HCT116 (cell line): ENCODE data around the gene GFOD1. TPM values are rescaled to one million over a fixed set of nuclear protein-coding genes. Genes with fewer than 3 reads are reported as not detected.

ENCODE experiments used
- ATAC-seq: fragments of 200-7000 bp; cut with Tn5 transposase; 2 replicates; pipeline ENCODE4 v1.9.1; 2020; ENCODE audit warnings: mild to moderate bottlenecking, moderate library complexity
- BruUV-seq: library from RNA; stranded (reverse); fragments of 400-500 nt; replicated peaks from 2 replicates; lab custom pipeline; 2021; lab: Mats Ljungman, UMichigan
- CTCF ChIA-PET: fragments of 300-600 bp; sonication (Branson Sonifier 250); formaldehyde crosslinking; loops from one replicate; lab custom pipeline; 2021; ENCODE audit warnings: antibody characterized with exemption; lab: Charles Lee
- POLR2A ChIA-PET: fragments of 300-600, 350-600 bp; sonication (Branson Sonifier 250); formaldehyde crosslinking; loops from one replicate; lab custom pipeline; 2021; ENCODE audit warnings: antibody characterized with exemption; lab: Charles Lee
- RAD21 ChIA-PET, 2 experiments: fragments of 300-600 bp; sonication (Branson Sonifier 250); formaldehyde crosslinking; loops; one replicate each; lab custom pipeline; 2023; ENCODE audit warnings: low total read pairs in 2 of 2; ENCODE audit not compliant: uncharacterized antibody in 2 of 2, unreplicated experiment in 2 of 2, low non-redundant PET in 1 of 2; lab: Charles Lee
- DNase-seq: peaks from one replicate; pipeline ENCODE4 v3.0.0-alpha.2; 2010; ENCODE audit warnings: low read depth, low spot score
- H2AFZ ChIP-seq: fragments of 200-600 bp; shearing (Covaris generic), sonication (generic); 2 replicates; pipeline ENCODE4 v1.6.1; 2017; ENCODE audit warnings: low read depth, mixed run types, mixed read lengths, antibody characterized with exemption, low read length; ENCODE audit not compliant: poor library complexity, severe bottlenecking
- H3K27ac ChIP-seq: 2 replicates; pipeline ENCODE4 v1.5.1; 2012; ENCODE audit warnings: low read depth, low read length
- H3K27me3 ChIP-seq: fragments of 200-600 bp; sonication (generic); 2 replicates; pipeline ENCODE4 v1.6.1; 2016; ENCODE audit warnings: mixed run types, low read length, mixed read lengths; ENCODE audit not compliant: insufficient read depth
- H3K36me3 ChIP-seq, 2 experiments: fragments of 200-500 bp in 1 of 2; fragments of 200-600 bp in 1 of 2; sonication (Bioruptor generic) in 1 of 2; sonication (generic) in 1 of 2; 2 replicates each; pipeline versions ENCODE4 v1.5.1 to v1.6.1; 2014 to 2016; ENCODE audit warnings: low read length in 2 of 2, inconsistent platforms in 1 of 2, mixed read lengths in 1 of 2, mixed run types in 1 of 2; ENCODE audit not compliant: insufficient read depth in 2 of 2, control insufficient read depth in 1 of 2
- H3K4me1 ChIP-seq, 2 experiments: fragments of 200-600 bp in 1 of 2; sonication (generic) in 1 of 2; 2 replicates each; pipeline versions ENCODE4 v1.5.1 to v1.6.1; 2012 to 2017; ENCODE audit warnings: low read length in 2 of 2, inconsistent platforms in 1 of 2, mild to moderate bottlenecking in 1 of 2, mixed read lengths in 1 of 2, mixed run types in 1 of 2, moderate library complexity in 1 of 2; ENCODE audit not compliant: insufficient read depth in 2 of 2, control insufficient read depth in 1 of 2
- H3K4me2 ChIP-seq: fragments of 200-600 bp; sonication (generic); 2 replicates; pipeline ENCODE4 v1.6.1; 2017; ENCODE audit warnings: mixed run types, low read length, mixed read lengths
- H3K4me3 ChIP-seq, 2 experiments: fragments of 200-600 bp in 1 of 2; sonication (generic) in 1 of 2; replicated peaks in 1 of 2; 2 replicates each; pipeline ENCODE4 v1.5.1; 2011 to 2016; ENCODE audit warnings: low read length in 2 of 2, control low read depth in 1 of 2, low read depth in 1 of 2, mild to moderate bottlenecking in 1 of 2, mixed read lengths in 1 of 2, mixed run types in 1 of 2
- H3K79me2 ChIP-seq: fragments of 200-600 bp; sonication (generic); 2 replicates; pipeline ENCODE4 v1.6.1; 2017; ENCODE audit warnings: mild to moderate bottlenecking, mixed run types, low read length, moderate library complexity, mixed read lengths; ENCODE audit not compliant: insufficient read depth
- H3K9ac ChIP-seq: fragments of 200-600 bp; sonication (generic); 2 replicates; pipeline ENCODE4 v1.6.1; 2016; ENCODE audit warnings: low read length, mixed read lengths
- H3K9me2 ChIP-seq: fragments of 200-600 bp; sonication (generic), shearing (Covaris generic); 2 replicates; pipeline ENCODE4 v1.6.1; 2017; ENCODE audit warnings: mixed run types, mild to moderate bottlenecking, moderate library complexity; ENCODE audit not compliant: insufficient read depth
- H3K9me3 ChIP-seq, 2 experiments: fragments of 200-500 bp in 1 of 2; fragments of 200-600 bp in 1 of 2; sonication (Bioruptor generic) in 1 of 2; sonication (generic) in 1 of 2; 2 replicates each; pipeline ENCODE4 v1.6.1; 2014 to 2017; ENCODE audit warnings: low read length in 2 of 2, mixed read lengths in 2 of 2, inconsistent platforms in 1 of 2, low read depth in 1 of 2, mild to moderate bottlenecking in 1 of 2, mixed run types in 1 of 2, moderate library complexity in 1 of 2; ENCODE audit not compliant: control insufficient read depth in 1 of 2, insufficient read depth in 1 of 2
- H4K20me1 ChIP-seq: fragments of 200-600 bp; sonication (generic), shearing (Covaris generic); 2 replicates; pipeline ENCODE4 v1.6.1; 2017; ENCODE audit warnings: mixed run types, mild to moderate bottlenecking, moderate library complexity; ENCODE audit not compliant: insufficient read depth
- ATF3 ChIP-seq: IDR thresholded peaks from 2 replicates; pipeline ENCODE4 v1.6.1; 2012
- CBX3 ChIP-seq: IDR thresholded peaks from 2 replicates; pipeline ENCODE4 v1.6.1; 2012; ENCODE audit warnings: low read depth
- CEBPB ChIP-seq: IDR thresholded peaks from 2 replicates; pipeline ENCODE4 v1.6.1; 2012; ENCODE audit warnings: low read depth
- EGR1 ChIP-seq: IDR thresholded peaks from 2 replicates; pipeline ENCODE4 v1.6.1; 2012; ENCODE audit warnings: low read depth
- ELF1 ChIP-seq: IDR thresholded peaks from 2 replicates; pipeline ENCODE4 v1.6.1; 2012; ENCODE audit warnings: low read depth, borderline replicate concordance
- EZH2 ChIP-seq: fragments of 200-600 bp; sonication (generic); IDR thresholded peaks from 2 replicates; pipeline ENCODE4 v1.6.1; 2017; ENCODE audit warnings: antibody characterized with exemption, mixed run types
- FOSL1 ChIP-seq: IDR thresholded peaks from 2 replicates; pipeline ENCODE4 v1.6.1; 2012; ENCODE audit warnings: low read depth
- MAX ChIP-seq: IDR thresholded peaks from 2 replicates; pipeline ENCODE4 v1.6.1; 2012
- REST ChIP-seq: IDR thresholded peaks from 2 replicates; pipeline ENCODE4 v1.6.1; 2012; ENCODE audit warnings: low read depth
- SRF ChIP-seq: IDR thresholded peaks from 2 replicates; pipeline ENCODE4 v1.6.1; 2012; ENCODE audit warnings: low read depth
- YY1 ChIP-seq: IDR thresholded peaks from 2 replicates; pipeline ENCODE4 v1.6.1; 2011; ENCODE audit warnings: low read length, low read depth, moderate library complexity, mild to moderate bottlenecking; ENCODE audit not compliant: insufficient replicate concordance; ENCODE audit errors: extremely low read depth
- intact Hi-C: fragments of 100-400 bp; cut with micrococcal nuclease; formaldehyde crosslinking; loops from 2 replicates; pipeline ENCODE4 v1.10.0; 2022
- total RNA-seq: library from RNA; stranded (reverse); gene quantifications from one replicate; pipeline ENCODE4 v1.2.1, GENCODE V29; 2021; ENCODE audit not compliant: unreplicated experiment

GFOD1 gene
- total RNA-seq, 1 experiment from 2014 or later: 3.8 TPM

- H3K4me2 ChIP-seq: no peak overlapping the region
- CTCF ChIA-PET: no interaction called here
- TF ChIP-seq ELF1 (no peak), FOSL1 (no peak), MAX (no peak), REST (no peak), SRF (no peak), CEBPB (no peak), EGR1 (no peak), EZH2 (no peak), ATF3 (no peak), YY1 (no peak), CBX3 (no peak)
Measured at GRCh38 chr6:13472099-13472498, 15.3 kb downstream of the GFOD1 start.

More at GRCh38 chr6:13472099-13472498, 15.3 kb downstream of the GFOD1 start:
- H3K79me2 ChIP-seq: no peaks in the 10 kb centered on the region
- no peak overlapping the region for H3K27ac ChIP-seq
- ATAC-seq (no peak), DNase-seq (no peak)
- H4K20me1 ChIP-seq: no peaks in the 10 kb centered on the region
- no peaks in the 10 kb centered on the region for H3K9me3 ChIP-seq
- H3K4me1 ChIP-seq: peaks cover 4 to 23% of the 10 kb centered on the region in 2 experiments; a peak in 3 of 4 replicates
- intact Hi-C loops: no loop called here
- no peaks in the 10 kb centered on the region for H3K27me3 ChIP-seq
- ChIA-PET POLR2A (no interaction called here), RAD21 (no interaction called here)
- H2AFZ ChIP-seq: no peak overlapping the region
- no TSS peak for BruUV-seq
- no peak overlapping the region for H3K4me3 ChIP-seq
- H3K9me2 ChIP-seq: no peaks in the 10 kb centered on the region
- no peak overlapping the region for H3K9ac ChIP-seq
- H3K36me3 ChIP-seq: no peaks in the 10 kb centered on the region
